SK-N-SH (cell line): ENCODE measurements around the gene IGSF9B.

Source experiments
- CHD2 ChIP-seq: fragments of 150-350 bp; IDR thresholded peaks from 2 replicates; pipeline ENCODE4 v1.6.1; 2018; ENCODE audit warnings: low read length; ENCODE audit not compliant: partially characterized antibody
- EP300 ChIP-seq, 2 experiments: IDR thresholded peaks; 2 replicates each; pipeline versions ENCODE4 v1.4.0 to v1.6.1; 2012; ENCODE audit warnings: borderline replicate concordance in 1 of 2, low read depth in 1 of 2, low read length in 1 of 2
- EZH2phosphoT487 ChIP-seq: fragments of 200-600 bp; sonication (generic); IDR thresholded peaks from 2 replicates; pipeline ENCODE4 v1.6.1; 2017; ENCODE audit warnings: low read depth, mixed run types, mild to moderate bottlenecking, antibody characterized with exemption, moderate library complexity, borderline replicate concordance
- MXI1 ChIP-seq: IDR thresholded peaks from 2 replicates; pipeline ENCODE4 v1.6.1; 2012; ENCODE audit warnings: mild to moderate bottlenecking, low read depth, low read length, improper control_type of control experiment
- SIN3A ChIP-seq: IDR thresholded peaks from 2 replicates; pipeline ENCODE4 v1.6.1; 2012; ENCODE audit warnings: low read depth, mild to moderate bottlenecking, low read length, moderate library complexity, borderline replicate concordance
- SMC3 ChIP-seq: IDR thresholded peaks from 2 replicates; pipeline ENCODE4 v1.6.1; 2012; ENCODE audit warnings: low read depth, low read length, improper control_type of control experiment
- YY1 ChIP-seq: IDR thresholded peaks from 2 replicates; pipeline ENCODE4 v1.4.0; 2012; ENCODE audit warnings: low read depth, mild to moderate bottlenecking
- TF ChIP-seq, protein P1 (sequence below): fragments of 200-600 bp; sonication (generic); IDR thresholded peaks from 2 replicates; pipeline ENCODE4 v1.6.1; 2017; ENCODE audit warnings: antibody characterized with exemption, mild to moderate bottlenecking, moderate library complexity
- TF ChIP-seq, protein P2 (sequence below): IDR thresholded peaks from 2 replicates; pipeline ENCODE4 v1.4.0; 2012; ENCODE audit warnings: low read depth

DNA sequence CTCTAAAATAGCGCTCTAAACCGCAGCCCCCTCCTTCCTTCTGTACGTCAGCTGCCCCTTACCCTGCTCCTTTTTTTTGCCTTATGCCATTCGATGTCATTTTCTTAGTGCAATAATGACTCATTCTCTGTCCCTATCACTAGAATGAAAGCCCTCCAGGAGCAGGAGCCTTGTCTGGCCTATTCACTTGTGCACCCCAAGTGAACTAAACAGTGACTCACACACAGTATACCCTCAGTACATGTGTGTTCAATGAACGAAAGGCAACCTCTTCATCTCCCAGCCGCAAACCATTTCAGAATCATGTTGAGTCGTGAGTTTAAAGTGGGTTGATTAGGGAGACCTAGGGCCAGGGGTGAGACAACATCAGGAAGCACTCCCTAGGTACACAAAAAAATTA lies 60.7 kb downstream of the IGSF9B start:
- no peak for TF ChIP-seq EP300 (IDR thresholded peaks at IDR 0.05; ENCODE audit: borderline replicate concordance in 1 of 2, low read depth in 1 of 2, low read length in 1 of 2)
- no peak for TF ChIP-seq MXI1
- TF ChIP-seq, protein P1, sequence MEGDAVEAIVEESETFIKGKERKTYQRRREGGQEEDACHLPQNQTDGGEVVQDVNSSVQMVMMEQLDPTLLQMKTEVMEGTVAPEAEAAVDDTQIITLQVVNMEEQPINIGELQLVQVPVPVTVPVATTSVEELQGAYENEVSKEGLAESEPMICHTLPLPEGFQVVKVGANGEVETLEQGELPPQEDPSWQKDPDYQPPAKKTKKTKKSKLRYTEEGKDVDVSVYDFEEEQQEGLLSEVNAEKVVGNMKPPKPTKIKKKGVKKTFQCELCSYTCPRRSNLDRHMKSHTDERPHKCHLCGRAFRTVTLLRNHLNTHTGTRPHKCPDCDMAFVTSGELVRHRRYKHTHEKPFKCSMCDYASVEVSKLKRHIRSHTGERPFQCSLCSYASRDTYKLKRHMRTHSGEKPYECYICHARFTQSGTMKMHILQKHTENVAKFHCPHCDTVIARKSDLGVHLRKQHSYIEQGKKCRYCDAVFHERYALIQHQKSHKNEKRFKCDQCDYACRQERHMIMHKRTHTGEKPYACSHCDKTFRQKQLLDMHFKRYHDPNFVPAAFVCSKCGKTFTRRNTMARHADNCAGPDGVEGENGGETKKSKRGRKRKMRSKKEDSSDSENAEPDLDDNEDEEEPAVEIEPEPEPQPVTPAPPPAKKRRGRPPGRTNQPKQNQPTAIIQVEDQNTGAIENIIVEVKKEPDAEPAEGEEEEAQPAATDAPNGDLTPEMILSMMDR: no peak
- no peak for TF ChIP-seq SMC3
- TF ChIP-seq, protein P2, sequence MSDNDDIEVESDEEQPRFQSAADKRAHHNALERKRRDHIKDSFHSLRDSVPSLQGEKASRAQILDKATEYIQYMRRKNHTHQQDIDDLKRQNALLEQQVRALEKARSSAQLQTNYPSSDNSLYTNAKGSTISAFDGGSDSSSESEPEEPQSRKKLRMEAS: no peak
- TF ChIP-seq CHD2: no peak
- TF ChIP-seq SIN3A: no peak
- no peak for TF ChIP-seq YY1
- TF ChIP-seq EZH2phosphoT487: no peak
